Measurements from ENCODE around the gene DUOX1. TPM values are rescaled to one million over a fixed set of nuclear protein-coding genes. Genes with fewer than 3 reads are reported as not detected.
"Not testable (repeated sequence)": the region's sequence is repeated elsewhere in the genome, so short reads cannot be mapped to it uniquely, and the experiment has no call there.

Gene DUOX1
- total RNA-seq, 2 donors from 2014 or later: 0.34 to 0.95 TPM

GRCh38 chr15:45134682-45135604, 5.1 kb downstream of the DUOX1 start:
- Mint-ChIP-seq H3K27ac (no peak overlapping the region), H3K9me3 (no peaks in the 10 kb centered on the region), H3K4me1 (ENCODE audit: low read depth) (peaks cover 14% of the 10 kb centered on the region), H3K36me3 (ENCODE audit: insufficient read depth in 2 of 2) (peaks cover 0 to 1% of the 10 kb centered on the region in 2 donors), H3K27me3 (ENCODE audit: low read depth) (peaks cover 56% of the 10 kb centered on the region), H3K4me3 (peak overlapping the region; percentile 38 to 77)
- DNase-seq (peak; percentile 30 to 41), ATAC-seq (replicated peaks in 1 of 2) (peak; percentile 52 to 63)

- Mint-ChIP-seq H3K4me3 (peak overlapping the region; percentile 63 to 69), H3K27me3 (ENCODE audit: low read depth) (peaks cover 49% of the 10 kb centered on the region), H3K4me1 (ENCODE audit: low read depth) (peaks cover 14% of the 10 kb centered on the region)
- ATAC-seq (replicated peaks in 1 of 2): peak in 1 of 2 donors; percentile 21
- not testable (repeated sequence) for DNase-seq; H3K9me3 Mint-ChIP-seq; H3K27ac Mint-ChIP-seq; H3K36me3 Mint-ChIP-seq (ENCODE audit: insufficient read depth in 2 of 2)
Observed at GRCh38 chr15:45135705-45136377, 6.0 kb downstream of the DUOX1 start.

- H3K27ac Mint-ChIP-seq: no peak overlapping the region
- DNase-seq: peak in 1 of 2 donors; percentile 48
- H3K9me3 Mint-ChIP-seq: no peaks in the 10 kb centered on the region
- no peak for ATAC-seq (replicated peaks in 1 of 2)
- H3K27me3 Mint-ChIP-seq (ENCODE audit: low read depth): peaks cover 46% of the 10 kb centered on the region
- H3K4me3 Mint-ChIP-seq: peak overlapping the region; percentile 63 to 69
- H3K4me1 Mint-ChIP-seq (ENCODE audit: low read depth): peaks cover 14% of the 10 kb centered on the region
- H3K36me3 Mint-ChIP-seq (ENCODE audit: insufficient read depth in 2 of 2): no peaks in the 10 kb centered on the region
Observed at GRCh38 chr15:45136378-45136764, 6.6 kb downstream of the DUOX1 start.

- H3K27me3 Mint-ChIP-seq (ENCODE audit: low read depth): peaks cover 33% of the 10 kb centered on the region
- ATAC-seq (replicated peaks in 1 of 2) (no peak), DNase-seq (no peak)
- no peak overlapping the region for H3K4me3 Mint-ChIP-seq
- peaks cover 14% of the 10 kb centered on the region for H3K4me1 Mint-ChIP-seq (ENCODE audit: low read depth)
- H3K36me3 Mint-ChIP-seq (ENCODE audit: insufficient read depth in 2 of 2): no peaks in the 10 kb centered on the region
- H3K9me3 Mint-ChIP-seq: no peaks in the 10 kb centered on the region
- no peak overlapping the region for H3K27ac Mint-ChIP-seq
Observed at GRCh38 chr15:45137703-45138102, 7.9 kb downstream of the DUOX1 start.

- DNase-seq (no peak), ATAC-seq (replicated peaks in 1 of 2) (no peak)
- Mint-ChIP-seq H3K4me1 (ENCODE audit: low read depth) (peaks cover 14% of the 10 kb centered on the region), H3K27ac (no peak overlapping the region), H3K36me3 (ENCODE audit: insufficient read depth in 2 of 2) (no peaks in the 10 kb centered on the region), H3K27me3 (ENCODE audit: low read depth) (peaks cover 19% of the 10 kb centered on the region), H3K9me3 (no peaks in the 10 kb centered on the region), H3K4me3 (no peak overlapping the region)
Observed at GRCh38 chr15:45138814-45139765, 9.3 kb downstream of the DUOX1 start.

- Mint-ChIP-seq H3K9me3 (no peaks in the 10 kb centered on the region), H3K27ac (no peak overlapping the region), H3K4me1 (ENCODE audit: low read depth) (peaks cover 8% of the 10 kb centered on the region), H3K27me3 (ENCODE audit: low read depth) (peaks cover 12% of the 10 kb centered on the region), H3K4me3 (no peak overlapping the region), H3K36me3 (ENCODE audit: insufficient read depth in 2 of 2) (no peaks in the 10 kb centered on the region)
- DNase-seq: no peak
- ATAC-seq (replicated peaks in 1 of 2): no peak
Observed at GRCh38 chr15:45139770-45140169, 10.0 kb downstream of the DUOX1 start.

- H3K36me3 Mint-ChIP-seq (ENCODE audit: insufficient read depth in 2 of 2): no peaks in the 10 kb centered on the region
- peaks cover 10% of the 10 kb centered on the region for H3K27me3 Mint-ChIP-seq (ENCODE audit: low read depth)
- no peak overlapping the region for H3K4me3 Mint-ChIP-seq
- DNase-seq: no peak
- ATAC-seq (replicated peaks in 1 of 2): no peak
- H3K9me3 Mint-ChIP-seq: no peaks in the 10 kb centered on the region
- peaks cover 7% of the 10 kb centered on the region for H3K4me1 Mint-ChIP-seq (ENCODE audit: low read depth)
- H3K27ac Mint-ChIP-seq: no peak overlapping the region
Observed at GRCh38 chr15:45140557-45141250, 10.9 kb downstream of the DUOX1 start.

- H3K4me1 Mint-ChIP-seq (ENCODE audit: low read depth): peaks cover 4% of the 10 kb centered on the region
- no peak overlapping the region for H3K27ac Mint-ChIP-seq
- ATAC-seq (replicated peaks in 1 of 2) (no peak), DNase-seq (no peak)
- peaks cover 6% of the 10 kb centered on the region for H3K27me3 Mint-ChIP-seq (ENCODE audit: low read depth)
- no peak overlapping the region for H3K4me3 Mint-ChIP-seq
- H3K9me3 Mint-ChIP-seq: no peaks in the 10 kb centered on the region
- no peaks in the 10 kb centered on the region for H3K36me3 Mint-ChIP-seq (ENCODE audit: insufficient read depth in 2 of 2)
Observed at GRCh38 chr15:45141386-45141785, 11.6 kb downstream of the DUOX1 start.

- Mint-ChIP-seq H3K9me3 (no peaks in the 10 kb centered on the region), H3K27me3 (ENCODE audit: low read depth) (no peaks in the 10 kb centered on the region), H3K27ac (no peak overlapping the region), H3K4me3 (no peak overlapping the region), H3K36me3 (ENCODE audit: insufficient read depth in 2 of 2) (no peaks in the 10 kb centered on the region), H3K4me1 (ENCODE audit: low read depth) (no peaks in the 10 kb centered on the region)
- DNase-seq (no peak), ATAC-seq (replicated peaks in 1 of 2) (no peak)
Observed at GRCh38 chr15:45143056-45143455, 13.3 kb downstream of the DUOX1 start.

- no peaks in the 10 kb centered on the region for H3K36me3 Mint-ChIP-seq (ENCODE audit: insufficient read depth in 2 of 2)
- H3K27me3 Mint-ChIP-seq (ENCODE audit: low read depth): no peaks in the 10 kb centered on the region
- DNase-seq (no peak), ATAC-seq (replicated peaks in 1 of 2) (no peak)
- no peaks in the 10 kb centered on the region for H3K4me1 Mint-ChIP-seq (ENCODE audit: low read depth)
- no peak overlapping the region for H3K4me3 Mint-ChIP-seq
- no peaks in the 10 kb centered on the region for H3K9me3 Mint-ChIP-seq
- no peak overlapping the region for H3K27ac Mint-ChIP-seq
Observed at GRCh38 chr15:45143946-45144345, 14.2 kb downstream of the DUOX1 start.

GRCh38 chr15:45144775-45145174, 15.0 kb downstream of the DUOX1 start:
- H3K9me3 Mint-ChIP-seq: no peaks in the 10 kb centered on the region
- ATAC-seq (replicated peaks in 1 of 2): no peak
- no peaks in the 10 kb centered on the region for H3K36me3 Mint-ChIP-seq (ENCODE audit: insufficient read depth in 2 of 2)
- no peak overlapping the region for H3K4me3 Mint-ChIP-seq
- H3K27me3 Mint-ChIP-seq (ENCODE audit: low read depth): no peaks in the 10 kb centered on the region
- H3K4me1 Mint-ChIP-seq (ENCODE audit: low read depth): no peaks in the 10 kb centered on the region
- no peak for DNase-seq
- H3K27ac Mint-ChIP-seq: no peak overlapping the region

- DNase-seq (no peak), ATAC-seq (replicated peaks in 1 of 2) (no peak)
- Mint-ChIP-seq H3K27ac (no peak overlapping the region), H3K9me3 (no peaks in the 10 kb centered on the region), H3K27me3 (ENCODE audit: low read depth) (no peaks in the 10 kb centered on the region), H3K36me3 (ENCODE audit: insufficient read depth in 2 of 2) (no peaks in the 10 kb centered on the region), H3K4me3 (no peak overlapping the region), H3K4me1 (ENCODE audit: low read depth) (no peaks in the 10 kb centered on the region)
Observed at GRCh38 chr15:45146405-45146804, 16.6 kb downstream of the DUOX1 start.

All from activated T-cell treated with anti-CD3 and anti-CD28 coated beads, Interleukin-2, amount 50 U/mL, for 72 hours (primary cell).